HL-60 (cell line): ENCODE measurements around the gene CNOT11.

Experiments used
- GABPA ChIP-seq: IDR thresholded peaks from 2 replicates; pipeline ENCODE4 v1.6.1; 2012; ENCODE audit warnings: low read depth
- POLR2AphosphoS5 ChIP-seq: IDR thresholded peaks from 2 replicates; pipeline ENCODE4 v1.6.1; 2012; ENCODE audit warnings: low read depth
- SPI1 ChIP-seq: IDR thresholded peaks from 2 replicates; pipeline ENCODE4 v1.6.1; 2012; ENCODE audit warnings: low read depth, mild to moderate bottlenecking, borderline replicate concordance
- TF ChIP-seq, protein P1 (sequence below): IDR thresholded peaks from one replicate; pipeline ENCODE4 v1.5.1; 2011; ENCODE audit warnings: low read length, control low read depth, inconsistent platforms; ENCODE audit not compliant: insufficient read depth
- TF ChIP-seq, protein P2 (sequence below): IDR thresholded peaks from 2 replicates; pipeline ENCODE4 v1.6.1; 2012; ENCODE audit warnings: low read depth; ENCODE audit not compliant: insufficient replicate concordance

DNA sequence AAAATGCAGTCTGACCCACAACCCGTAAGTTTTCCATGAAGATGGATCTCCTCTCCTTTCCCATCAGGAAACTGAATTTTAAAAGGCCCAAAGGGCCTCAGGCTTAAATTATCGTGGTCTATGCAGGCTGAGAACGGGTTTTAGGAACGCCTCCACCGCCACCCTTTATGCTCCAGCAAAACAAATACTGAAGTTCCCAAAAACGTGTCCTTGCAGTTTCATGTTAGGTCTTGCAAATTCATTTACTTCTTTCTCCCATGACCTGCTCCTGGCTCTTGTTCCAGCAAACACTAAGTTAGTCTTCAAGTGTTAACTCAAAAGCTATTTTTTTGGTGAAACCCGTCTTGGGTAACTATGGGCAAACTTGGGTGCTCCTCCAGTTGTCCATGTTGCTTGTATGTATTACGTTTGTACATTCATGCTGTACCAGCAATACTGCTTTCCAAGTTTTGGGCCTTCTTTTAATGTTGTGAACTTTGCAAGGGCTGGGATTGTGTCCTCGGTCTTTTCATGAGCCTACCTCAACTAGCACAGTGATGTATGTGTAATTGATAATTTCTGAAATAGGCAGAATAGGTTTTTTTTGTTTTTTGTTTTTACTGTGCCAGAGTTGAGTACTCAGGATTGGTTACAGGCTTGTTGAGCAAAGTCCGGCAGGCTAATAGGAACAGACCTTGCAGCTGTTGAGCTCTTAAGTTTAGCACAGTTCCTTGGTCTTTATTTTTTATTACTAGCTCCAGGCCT is 57.6 kb downstream of the CNOT11 start:
- TF ChIP-seq, protein P1, sequence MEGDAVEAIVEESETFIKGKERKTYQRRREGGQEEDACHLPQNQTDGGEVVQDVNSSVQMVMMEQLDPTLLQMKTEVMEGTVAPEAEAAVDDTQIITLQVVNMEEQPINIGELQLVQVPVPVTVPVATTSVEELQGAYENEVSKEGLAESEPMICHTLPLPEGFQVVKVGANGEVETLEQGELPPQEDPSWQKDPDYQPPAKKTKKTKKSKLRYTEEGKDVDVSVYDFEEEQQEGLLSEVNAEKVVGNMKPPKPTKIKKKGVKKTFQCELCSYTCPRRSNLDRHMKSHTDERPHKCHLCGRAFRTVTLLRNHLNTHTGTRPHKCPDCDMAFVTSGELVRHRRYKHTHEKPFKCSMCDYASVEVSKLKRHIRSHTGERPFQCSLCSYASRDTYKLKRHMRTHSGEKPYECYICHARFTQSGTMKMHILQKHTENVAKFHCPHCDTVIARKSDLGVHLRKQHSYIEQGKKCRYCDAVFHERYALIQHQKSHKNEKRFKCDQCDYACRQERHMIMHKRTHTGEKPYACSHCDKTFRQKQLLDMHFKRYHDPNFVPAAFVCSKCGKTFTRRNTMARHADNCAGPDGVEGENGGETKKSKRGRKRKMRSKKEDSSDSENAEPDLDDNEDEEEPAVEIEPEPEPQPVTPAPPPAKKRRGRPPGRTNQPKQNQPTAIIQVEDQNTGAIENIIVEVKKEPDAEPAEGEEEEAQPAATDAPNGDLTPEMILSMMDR: no peak
- TF ChIP-seq POLR2AphosphoS5 (no peak), GABPA (no peak), SPI1 (no peak)
- TF ChIP-seq, protein P2, sequence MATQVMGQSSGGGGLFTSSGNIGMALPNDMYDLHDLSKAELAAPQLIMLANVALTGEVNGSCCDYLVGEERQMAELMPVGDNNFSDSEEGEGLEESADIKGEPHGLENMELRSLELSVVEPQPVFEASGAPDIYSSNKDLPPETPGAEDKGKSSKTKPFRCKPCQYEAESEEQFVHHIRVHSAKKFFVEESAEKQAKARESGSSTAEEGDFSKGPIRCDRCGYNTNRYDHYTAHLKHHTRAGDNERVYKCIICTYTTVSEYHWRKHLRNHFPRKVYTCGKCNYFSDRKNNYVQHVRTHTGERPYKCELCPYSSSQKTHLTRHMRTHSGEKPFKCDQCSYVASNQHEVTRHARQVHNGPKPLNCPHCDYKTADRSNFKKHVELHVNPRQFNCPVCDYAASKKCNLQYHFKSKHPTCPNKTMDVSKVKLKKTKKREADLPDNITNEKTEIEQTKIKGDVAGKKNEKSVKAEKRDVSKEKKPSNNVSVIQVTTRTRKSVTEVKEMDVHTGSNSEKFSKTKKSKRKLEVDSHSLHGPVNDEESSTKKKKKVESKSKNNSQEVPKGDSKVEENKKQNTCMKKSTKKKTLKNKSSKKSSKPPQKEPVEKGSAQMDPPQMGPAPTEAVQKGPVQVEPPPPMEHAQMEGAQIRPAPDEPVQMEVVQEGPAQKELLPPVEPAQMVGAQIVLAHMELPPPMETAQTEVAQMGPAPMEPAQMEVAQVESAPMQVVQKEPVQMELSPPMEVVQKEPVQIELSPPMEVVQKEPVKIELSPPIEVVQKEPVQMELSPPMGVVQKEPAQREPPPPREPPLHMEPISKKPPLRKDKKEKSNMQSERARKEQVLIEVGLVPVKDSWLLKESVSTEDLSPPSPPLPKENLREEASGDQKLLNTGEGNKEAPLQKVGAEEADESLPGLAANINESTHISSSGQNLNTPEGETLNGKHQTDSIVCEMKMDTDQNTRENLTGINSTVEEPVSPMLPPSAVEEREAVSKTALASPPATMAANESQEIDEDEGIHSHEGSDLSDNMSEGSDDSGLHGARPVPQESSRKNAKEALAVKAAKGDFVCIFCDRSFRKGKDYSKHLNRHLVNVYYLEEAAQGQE: no peak
